WTC11 (cell line): ENCODE data around the gene ZPLD1. TPM values are rescaled to one million over a fixed set of nuclear protein-coding genes. Genes with fewer than 3 reads are reported as not detected.

Experiments
- ATAC-seq: fragments of 200-7000 bp; cut with Tn5 transposase; 2 replicates; pipeline ENCODE4 v1.10.0; 2021; ENCODE audit warnings: mild to moderate bottlenecking, moderate library complexity
- Bru-seq: library from RNA; stranded (reverse); fragments of 400-500 nt; gene quantifications from one replicate; lab custom pipeline; 2021; lab: Mats Ljungman, UMichigan
- CTCF ChIA-PET: fragments of 300-600 bp; sonication (Branson Sonifier 250); formaldehyde crosslinking; loops from one replicate; lab custom pipeline; 2021; ENCODE audit warnings: antibody characterized with exemption; lab: Charles Lee
- POLR2A ChIA-PET: fragments of 350-600 bp; sonication (Branson Sonifier 250); formaldehyde crosslinking; loops from one replicate; lab custom pipeline; 2021; ENCODE audit warnings: antibody characterized with exemption; lab: Charles Lee
- DNase-seq: peaks from one replicate; pipeline ENCODE4 v3.0.0; 2021; ENCODE audit warnings: low spot score
- H3K27ac Mint-ChIP-seq: 2 replicates; pipeline ENCODE4 v1.8.0; 2021; ENCODE audit warnings: mixed read lengths
- H3K27me3 Mint-ChIP-seq: 2 replicates; pipeline ENCODE4 v1.8.0; 2021; ENCODE audit warnings: low read depth, mild to moderate bottlenecking, moderate library complexity, mixed read lengths
- H3K36me3 Mint-ChIP-seq: 2 replicates; pipeline ENCODE4 v1.8.0; 2021; ENCODE audit warnings: mixed read lengths
- H3K4me1 Mint-ChIP-seq: 2 replicates; pipeline ENCODE4 v1.8.0; 2022; ENCODE audit warnings: mixed read lengths
- H3K4me3 Mint-ChIP-seq: 2 replicates; pipeline ENCODE4 v1.8.0; 2021; ENCODE audit warnings: mild to moderate bottlenecking, moderate library complexity, mixed read lengths
- H3K9me3 Mint-ChIP-seq: 2 replicates; pipeline ENCODE4 v1.8.0; 2021; ENCODE audit warnings: mixed read lengths
- CBFB ChIP-seq: sonication (generic); formaldehyde crosslinking; IDR thresholded peaks from 2 replicates; pipeline ENCODE4 v1.8.1; 2022; ENCODE audit warnings: mild to moderate bottlenecking, low read depth, missing genetic modification reagents
- CREB1 ChIP-seq: sonication (generic); formaldehyde crosslinking; IDR thresholded peaks from 2 replicates; pipeline ENCODE4 v1.8.0; 2023; ENCODE audit warnings: mild to moderate bottlenecking, missing genetic modification reagents
- CREM ChIP-seq: sonication (generic); formaldehyde crosslinking; IDR thresholded peaks from 2 replicates; pipeline ENCODE4 v1.8.1; 2022; ENCODE audit warnings: mild to moderate bottlenecking, missing genetic modification reagents, moderate library complexity
- EMX1 ChIP-seq: fragments of 250-450 bp; sonication (Bioruptor Pico); IDR thresholded peaks from 2 replicates; pipeline ENCODE4 v1.8.0; 2021; ENCODE audit warnings: mild to moderate bottlenecking
- FOXK1 ChIP-seq: sonication (generic); formaldehyde crosslinking; IDR thresholded peaks from 2 replicates; pipeline ENCODE4 v1.8.0; 2022; ENCODE audit warnings: mild to moderate bottlenecking, moderate library complexity, missing genetic modification reagents
- GABPB1 ChIP-seq: sonication (generic); formaldehyde crosslinking; IDR thresholded peaks from 2 replicates; pipeline ENCODE4 v1.8.1; 2023; ENCODE audit warnings: mild to moderate bottlenecking, missing genetic modification reagents
- IRF2 ChIP-seq: sonication (generic); formaldehyde crosslinking; IDR thresholded peaks from 2 replicates; pipeline ENCODE4 v1.8.0; 2022; ENCODE audit warnings: low read depth, missing genetic modification reagents, borderline replicate concordance
- MXD4 ChIP-seq: fragments of 250-450 bp; sonication (Bioruptor Pico); IDR thresholded peaks from 2 replicates; pipeline ENCODE4 v1.8.0; 2021; ENCODE audit warnings: mild to moderate bottlenecking, moderate library complexity, borderline replicate concordance
- OVOL2 ChIP-seq: fragments of 250-450 bp; sonication (Bioruptor Pico); IDR thresholded peaks from 2 replicates; pipeline ENCODE4 v1.9.0; 2021; ENCODE audit warnings: mild to moderate bottlenecking, borderline replicate concordance
- TCF7 ChIP-seq: sonication (generic); formaldehyde crosslinking; IDR thresholded peaks from 2 replicates; pipeline ENCODE4 v1.8.0; 2022; ENCODE audit warnings: mild to moderate bottlenecking, low read depth, missing genetic modification reagents, moderate library complexity
- ZBTB21 ChIP-seq: sonication (generic); formaldehyde crosslinking; IDR thresholded peaks from 2 replicates; pipeline ENCODE4 v1.8.1; 2023; ENCODE audit warnings: mild to moderate bottlenecking, missing genetic modification reagents, borderline replicate concordance
- ZNF219 ChIP-seq: sonication (generic); formaldehyde crosslinking; IDR thresholded peaks from 2 replicates; pipeline ENCODE4 v1.8.0; 2023; ENCODE audit warnings: missing genetic modification reagents, mild to moderate bottlenecking, borderline replicate concordance
- ZNF671 ChIP-seq: fragments of 250-450 bp; sonication (Bioruptor Pico); IDR thresholded peaks from 2 replicates; pipeline ENCODE4 v1.8.0; 2021; ENCODE audit warnings: mild to moderate bottlenecking
- long read RNA-seq, 3 experiments: library from RNA in 1 of 3; library from capped mRNA in 1 of 3; library from polyadenylated mRNA in 1 of 3; unstranded in 2 of 3; stranded (forward) in 1 of 3; transcript quantifications; one replicate each; pipeline ENCODE4 v2.0.0, GENCODE V29; 2021
- total RNA-seq: library from RNA; stranded (reverse); gene quantifications from 3 replicates; pipeline ENCODE4 v1.2.3, GENCODE V29; 2021
- TF ChIP-seq, protein P1 (sequence below): sonication (generic); formaldehyde crosslinking; IDR thresholded peaks from 2 replicates; pipeline ENCODE4 v1.8.1; 2022; ENCODE audit warnings: mild to moderate bottlenecking, missing genetic modification reagents, moderate library complexity, borderline replicate concordance
- TF ChIP-seq, protein P2 (sequence below): sonication (generic); formaldehyde crosslinking; IDR thresholded peaks from 2 replicates; pipeline ENCODE4 v1.8.0; 2023; ENCODE audit warnings: mild to moderate bottlenecking, missing genetic modification reagents
- TF ChIP-seq, protein P3 (sequence below): sonication (generic); formaldehyde crosslinking; IDR thresholded peaks from 2 replicates; pipeline ENCODE4 v1.8.0; 2022; ENCODE audit warnings: mild to moderate bottlenecking, missing genetic modification reagents
- TF ChIP-seq, protein P4 (sequence below): sonication (generic); formaldehyde crosslinking; IDR thresholded peaks from 2 replicates; pipeline ENCODE4 v1.8.1; 2023; ENCODE audit warnings: mild to moderate bottlenecking, missing genetic modification reagents, moderate library complexity
- TF ChIP-seq, protein P5 (sequence below): fragments of 250-450 bp; sonication (Bioruptor Pico); IDR thresholded peaks from 2 replicates; pipeline ENCODE4 v1.9.0; 2021; ENCODE audit warnings: mild to moderate bottlenecking
- TF ChIP-seq, protein P6 (sequence below): fragments of 250-450 bp; sonication (Bioruptor Pico); IDR thresholded peaks from 2 replicates; pipeline ENCODE4 v1.9.0; 2021; ENCODE audit warnings: mild to moderate bottlenecking, borderline replicate concordance
- TF ChIP-seq, protein P7 (sequence below): sonication (generic); formaldehyde crosslinking; IDR thresholded peaks from 2 replicates; pipeline ENCODE4 v1.8.1; 2022; ENCODE audit warnings: missing genetic modification reagents, borderline replicate concordance

ZPLD1 gene
- total RNA-seq (not detected in 3 replicates), Bru-seq, nascent RNA (percentile 2 among the genes with signal in this experiment)
- long read RNA-seq, experiment 1, result 0 reads
- long read RNA-seq, experiment 2, result 0 reads
- long read RNA-seq, experiment 3, result 0 reads

DNA sequence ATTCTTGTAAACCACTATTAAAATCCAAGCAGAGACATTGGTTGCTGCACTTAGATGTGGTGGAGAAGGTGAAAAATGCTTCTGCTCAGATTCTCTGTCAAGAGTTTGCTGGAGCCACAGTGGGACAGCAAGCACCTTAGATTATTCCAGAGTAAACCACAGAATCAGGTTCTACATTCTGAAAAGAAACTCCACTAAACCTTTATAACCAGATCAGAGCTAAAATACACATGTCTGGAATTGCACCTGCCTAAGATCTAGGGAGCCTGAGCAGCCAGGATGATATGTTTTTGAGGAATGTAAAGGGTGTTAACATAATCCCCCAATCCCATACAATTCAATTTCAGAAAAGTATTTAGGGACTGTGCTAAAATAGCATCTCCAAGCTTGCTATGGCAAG lies at the start of gene ZPLD1:
Gene ZPLD1, plus strand, starts transcription at position 301 of the 400 bp plus-strand sequence. CDS start 3,473 bp downstream, outside the sequence.
- H3K9me3 Mint-ChIP-seq, result no peaks in the 10 kb centered on the region
- no peaks in the 10 kb centered on the region for H3K4me1 Mint-ChIP-seq
- no peak within 1 kb of the TSS for H3K4me3 Mint-ChIP-seq
- no peaks in the 10 kb centered on the region for H3K36me3 Mint-ChIP-seq
- ChIA-PET CTCF (no interaction called here), POLR2A (no interaction called here)
- no peaks in the 10 kb centered on the region; the same call in none of the 2 replicates for H3K27me3 Mint-ChIP-seq
- no peak for DNase-seq
- H3K27ac Mint-ChIP-seq, result no peak within 1 kb of the TSS
- TF ChIP-seq, protein P1, sequence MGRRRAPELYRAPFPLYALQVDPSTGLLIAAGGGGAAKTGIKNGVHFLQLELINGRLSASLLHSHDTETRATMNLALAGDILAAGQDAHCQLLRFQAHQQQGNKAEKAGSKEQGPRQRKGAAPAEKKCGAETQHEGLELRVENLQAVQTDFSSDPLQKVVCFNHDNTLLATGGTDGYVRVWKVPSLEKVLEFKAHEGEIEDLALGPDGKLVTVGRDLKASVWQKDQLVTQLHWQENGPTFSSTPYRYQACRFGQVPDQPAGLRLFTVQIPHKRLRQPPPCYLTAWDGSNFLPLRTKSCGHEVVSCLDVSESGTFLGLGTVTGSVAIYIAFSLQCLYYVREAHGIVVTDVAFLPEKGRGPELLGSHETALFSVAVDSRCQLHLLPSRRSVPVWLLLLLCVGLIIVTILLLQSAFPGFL (CRISPR knock-in tag), result no peak
- TF ChIP-seq TCF7 (CRISPR knock-in tag) (no peak), CREB1 (no peak)
- TF ChIP-seq, all 79 proteins: peak for 0
- ATAC-seq, result no peak

DNA sequence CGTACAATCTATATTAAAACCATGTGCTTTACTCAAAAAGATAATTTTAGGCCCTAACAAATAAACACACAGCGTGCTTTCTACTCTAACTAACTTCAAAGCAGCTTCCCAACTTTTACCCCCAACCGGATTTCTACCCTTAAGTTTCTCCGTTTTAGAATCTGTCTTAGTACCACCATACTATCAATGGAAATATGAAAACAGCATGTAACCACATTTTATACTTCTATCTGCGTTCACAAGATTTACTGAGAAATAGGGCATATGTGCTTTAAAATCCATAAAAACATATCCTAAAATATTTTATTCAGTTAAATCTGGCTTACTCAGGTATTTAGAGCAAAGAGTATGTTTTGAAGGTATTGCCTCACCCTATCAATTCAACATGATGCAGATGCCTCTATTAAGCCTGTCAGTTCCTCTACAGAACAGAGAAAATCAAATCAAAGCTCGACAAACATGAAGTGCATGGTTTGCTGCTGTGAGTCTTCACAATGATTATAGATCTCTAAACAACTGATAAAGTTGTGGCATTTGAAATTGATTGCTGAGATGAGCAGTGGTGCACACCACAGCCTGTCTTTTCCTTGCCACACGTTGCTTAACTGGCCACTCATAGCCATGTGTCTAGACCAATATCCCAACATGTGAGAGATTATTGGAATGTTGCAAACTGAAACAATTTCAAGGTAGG lies 44.5 kb upstream of the ZPLD1 start:
- ChIA-PET POLR2A (interaction anchor here (0.6 kb wide), 1 partner anchor 65 kb away, joined by 3 read pairs; no protein-coding TSS in a partner anchor), CTCF (no interaction called here)
- Mint-ChIP-seq H3K4me3 (no peak overlapping the region), H3K27ac (no peak overlapping the region), H3K9me3 (peaks cover 2% of the 10 kb centered on the region; the same call in 1 of the 2 replicates), H3K27me3 (no peaks in the 10 kb centered on the region), H3K36me3 (no peaks in the 10 kb centered on the region), H3K4me1 (no peaks in the 10 kb centered on the region; the same call in 1 of the 2 replicates)
- ATAC-seq (no peak), DNase-seq (no peak)
- TF ChIP-seq EMX1 (CRISPR knock-in tag), result no peak
- TF ChIP-seq CREM, result no peak
- no peak for TF ChIP-seq OVOL2 (CRISPR knock-in tag)
- TF ChIP-seq, protein P2, sequence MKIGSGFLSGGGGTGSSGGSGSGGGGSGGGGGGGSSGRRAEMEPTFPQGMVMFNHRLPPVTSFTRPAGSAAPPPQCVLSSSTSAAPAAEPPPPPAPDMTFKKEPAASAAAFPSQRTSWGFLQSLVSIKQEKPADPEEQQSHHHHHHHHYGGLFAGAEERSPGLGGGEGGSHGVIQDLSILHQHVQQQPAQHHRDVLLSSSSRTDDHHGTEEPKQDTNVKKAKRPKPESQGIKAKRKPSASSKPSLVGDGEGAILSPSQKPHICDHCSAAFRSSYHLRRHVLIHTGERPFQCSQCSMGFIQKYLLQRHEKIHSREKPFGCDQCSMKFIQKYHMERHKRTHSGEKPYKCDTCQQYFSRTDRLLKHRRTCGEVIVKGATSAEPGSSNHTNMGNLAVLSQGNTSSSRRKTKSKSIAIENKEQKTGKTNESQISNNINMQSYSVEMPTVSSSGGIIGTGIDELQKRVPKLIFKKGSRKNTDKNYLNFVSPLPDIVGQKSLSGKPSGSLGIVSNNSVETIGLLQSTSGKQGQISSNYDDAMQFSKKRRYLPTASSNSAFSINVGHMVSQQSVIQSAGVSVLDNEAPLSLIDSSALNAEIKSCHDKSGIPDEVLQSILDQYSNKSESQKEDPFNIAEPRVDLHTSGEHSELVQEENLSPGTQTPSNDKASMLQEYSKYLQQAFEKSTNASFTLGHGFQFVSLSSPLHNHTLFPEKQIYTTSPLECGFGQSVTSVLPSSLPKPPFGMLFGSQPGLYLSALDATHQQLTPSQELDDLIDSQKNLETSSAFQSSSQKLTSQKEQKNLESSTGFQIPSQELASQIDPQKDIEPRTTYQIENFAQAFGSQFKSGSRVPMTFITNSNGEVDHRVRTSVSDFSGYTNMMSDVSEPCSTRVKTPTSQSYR (CRISPR knock-in tag), result no peak
- TF ChIP-seq, protein P3, sequence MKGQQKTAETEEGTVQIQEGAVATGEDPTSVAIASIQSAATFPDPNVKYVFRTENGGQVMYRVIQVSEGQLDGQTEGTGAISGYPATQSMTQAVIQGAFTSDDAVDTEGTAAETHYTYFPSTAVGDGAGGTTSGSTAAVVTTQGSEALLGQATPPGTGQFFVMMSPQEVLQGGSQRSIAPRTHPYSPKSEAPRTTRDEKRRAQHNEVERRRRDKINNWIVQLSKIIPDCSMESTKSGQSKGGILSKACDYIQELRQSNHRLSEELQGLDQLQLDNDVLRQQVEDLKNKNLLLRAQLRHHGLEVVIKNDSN (CRISPR knock-in tag), result no peak
- no peak for TF ChIP-seq IRF2 (CRISPR knock-in tag)
- TF ChIP-seq, protein P4, sequence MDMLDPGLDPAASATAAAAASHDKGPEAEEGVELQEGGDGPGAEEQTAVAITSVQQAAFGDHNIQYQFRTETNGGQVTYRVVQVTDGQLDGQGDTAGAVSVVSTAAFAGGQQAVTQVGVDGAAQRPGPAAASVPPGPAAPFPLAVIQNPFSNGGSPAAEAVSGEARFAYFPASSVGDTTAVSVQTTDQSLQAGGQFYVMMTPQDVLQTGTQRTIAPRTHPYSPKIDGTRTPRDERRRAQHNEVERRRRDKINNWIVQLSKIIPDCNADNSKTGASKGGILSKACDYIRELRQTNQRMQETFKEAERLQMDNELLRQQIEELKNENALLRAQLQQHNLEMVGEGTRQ (CRISPR knock-in tag), result no peak
- TF ChIP-seq, protein P5, sequence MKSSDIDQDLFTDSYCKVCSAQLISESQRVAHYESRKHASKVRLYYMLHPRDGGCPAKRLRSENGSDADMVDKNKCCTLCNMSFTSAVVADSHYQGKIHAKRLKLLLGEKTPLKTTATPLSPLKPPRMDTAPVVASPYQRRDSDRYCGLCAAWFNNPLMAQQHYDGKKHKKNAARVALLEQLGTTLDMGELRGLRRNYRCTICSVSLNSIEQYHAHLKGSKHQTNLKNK, result no peak
- TF ChIP-seq, protein P6, sequence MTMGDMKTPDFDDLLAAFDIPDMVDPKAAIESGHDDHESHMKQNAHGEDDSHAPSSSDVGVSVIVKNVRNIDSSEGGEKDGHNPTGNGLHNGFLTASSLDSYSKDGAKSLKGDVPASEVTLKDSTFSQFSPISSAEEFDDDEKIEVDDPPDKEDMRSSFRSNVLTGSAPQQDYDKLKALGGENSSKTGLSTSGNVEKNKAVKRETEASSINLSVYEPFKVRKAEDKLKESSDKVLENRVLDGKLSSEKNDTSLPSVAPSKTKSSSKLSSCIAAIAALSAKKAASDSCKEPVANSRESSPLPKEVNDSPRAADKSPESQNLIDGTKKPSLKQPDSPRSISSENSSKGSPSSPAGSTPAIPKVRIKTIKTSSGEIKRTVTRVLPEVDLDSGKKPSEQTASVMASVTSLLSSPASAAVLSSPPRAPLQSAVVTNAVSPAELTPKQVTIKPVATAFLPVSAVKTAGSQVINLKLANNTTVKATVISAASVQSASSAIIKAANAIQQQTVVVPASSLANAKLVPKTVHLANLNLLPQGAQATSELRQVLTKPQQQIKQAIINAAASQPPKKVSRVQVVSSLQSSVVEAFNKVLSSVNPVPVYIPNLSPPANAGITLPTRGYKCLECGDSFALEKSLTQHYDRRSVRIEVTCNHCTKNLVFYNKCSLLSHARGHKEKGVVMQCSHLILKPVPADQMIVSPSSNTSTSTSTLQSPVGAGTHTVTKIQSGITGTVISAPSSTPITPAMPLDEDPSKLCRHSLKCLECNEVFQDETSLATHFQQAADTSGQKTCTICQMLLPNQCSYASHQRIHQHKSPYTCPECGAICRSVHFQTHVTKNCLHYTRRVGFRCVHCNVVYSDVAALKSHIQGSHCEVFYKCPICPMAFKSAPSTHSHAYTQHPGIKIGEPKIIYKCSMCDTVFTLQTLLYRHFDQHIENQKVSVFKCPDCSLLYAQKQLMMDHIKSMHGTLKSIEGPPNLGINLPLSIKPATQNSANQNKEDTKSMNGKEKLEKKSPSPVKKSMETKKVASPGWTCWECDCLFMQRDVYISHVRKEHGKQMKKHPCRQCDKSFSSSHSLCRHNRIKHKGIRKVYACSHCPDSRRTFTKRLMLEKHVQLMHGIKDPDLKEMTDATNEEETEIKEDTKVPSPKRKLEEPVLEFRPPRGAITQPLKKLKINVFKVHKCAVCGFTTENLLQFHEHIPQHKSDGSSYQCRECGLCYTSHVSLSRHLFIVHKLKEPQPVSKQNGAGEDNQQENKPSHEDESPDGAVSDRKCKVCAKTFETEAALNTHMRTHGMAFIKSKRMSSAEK (CRISPR knock-in tag), result no peak
- no peak for TF ChIP-seq MXD4 (CRISPR knock-in tag)
- TF ChIP-seq TCF7 (CRISPR knock-in tag), result no peak
- TF ChIP-seq, protein P7, sequence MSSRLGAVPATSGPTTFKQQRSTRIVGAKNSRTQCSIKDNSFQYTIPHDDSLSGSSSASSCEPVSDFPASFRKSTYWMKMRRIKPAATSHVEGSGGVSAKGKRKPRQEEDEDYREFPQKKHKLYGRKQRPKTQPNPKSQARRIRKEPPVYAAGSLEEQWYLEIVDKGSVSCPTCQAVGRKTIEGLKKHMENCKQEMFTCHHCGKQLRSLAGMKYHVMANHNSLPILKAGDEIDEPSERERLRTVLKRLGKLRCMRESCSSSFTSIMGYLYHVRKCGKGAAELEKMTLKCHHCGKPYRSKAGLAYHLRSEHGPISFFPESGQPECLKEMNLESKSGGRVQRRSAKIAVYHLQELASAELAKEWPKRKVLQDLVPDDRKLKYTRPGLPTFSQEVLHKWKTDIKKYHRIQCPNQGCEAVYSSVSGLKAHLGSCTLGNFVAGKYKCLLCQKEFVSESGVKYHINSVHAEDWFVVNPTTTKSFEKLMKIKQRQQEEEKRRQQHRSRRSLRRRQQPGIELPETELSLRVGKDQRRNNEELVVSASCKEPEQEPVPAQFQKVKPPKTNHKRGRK (CRISPR knock-in tag), result no peak
- TF ChIP-seq ZBTB21 (CRISPR knock-in tag), result no peak
- TF ChIP-seq ZNF219, result no peak
- TF ChIP-seq ZNF671 (CRISPR knock-in tag), result no peak
- TF ChIP-seq GABPB1, result no peak
- TF ChIP-seq FOXK1 (CRISPR knock-in tag), result no peak
- TF ChIP-seq CBFB (CRISPR knock-in tag), result no peak
